ENCODE measurements around the gene LGR4.
"Not testable (repeated sequence)": the region's sequence is repeated elsewhere in the genome, so short reads cannot be mapped to it uniquely, and the experiment has no call there.

Gene LGR4, protein sequence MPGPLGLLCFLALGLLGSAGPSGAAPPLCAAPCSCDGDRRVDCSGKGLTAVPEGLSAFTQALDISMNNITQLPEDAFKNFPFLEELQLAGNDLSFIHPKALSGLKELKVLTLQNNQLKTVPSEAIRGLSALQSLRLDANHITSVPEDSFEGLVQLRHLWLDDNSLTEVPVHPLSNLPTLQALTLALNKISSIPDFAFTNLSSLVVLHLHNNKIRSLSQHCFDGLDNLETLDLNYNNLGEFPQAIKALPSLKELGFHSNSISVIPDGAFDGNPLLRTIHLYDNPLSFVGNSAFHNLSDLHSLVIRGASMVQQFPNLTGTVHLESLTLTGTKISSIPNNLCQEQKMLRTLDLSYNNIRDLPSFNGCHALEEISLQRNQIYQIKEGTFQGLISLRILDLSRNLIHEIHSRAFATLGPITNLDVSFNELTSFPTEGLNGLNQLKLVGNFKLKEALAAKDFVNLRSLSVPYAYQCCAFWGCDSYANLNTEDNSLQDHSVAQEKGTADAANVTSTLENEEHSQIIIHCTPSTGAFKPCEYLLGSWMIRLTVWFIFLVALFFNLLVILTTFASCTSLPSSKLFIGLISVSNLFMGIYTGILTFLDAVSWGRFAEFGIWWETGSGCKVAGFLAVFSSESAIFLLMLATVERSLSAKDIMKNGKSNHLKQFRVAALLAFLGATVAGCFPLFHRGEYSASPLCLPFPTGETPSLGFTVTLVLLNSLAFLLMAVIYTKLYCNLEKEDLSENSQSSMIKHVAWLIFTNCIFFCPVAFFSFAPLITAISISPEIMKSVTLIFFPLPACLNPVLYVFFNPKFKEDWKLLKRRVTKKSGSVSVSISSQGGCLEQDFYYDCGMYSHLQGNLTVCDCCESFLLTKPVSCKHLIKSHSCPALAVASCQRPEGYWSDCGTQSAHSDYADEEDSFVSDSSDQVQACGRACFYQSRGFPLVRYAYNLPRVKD

DNA sequence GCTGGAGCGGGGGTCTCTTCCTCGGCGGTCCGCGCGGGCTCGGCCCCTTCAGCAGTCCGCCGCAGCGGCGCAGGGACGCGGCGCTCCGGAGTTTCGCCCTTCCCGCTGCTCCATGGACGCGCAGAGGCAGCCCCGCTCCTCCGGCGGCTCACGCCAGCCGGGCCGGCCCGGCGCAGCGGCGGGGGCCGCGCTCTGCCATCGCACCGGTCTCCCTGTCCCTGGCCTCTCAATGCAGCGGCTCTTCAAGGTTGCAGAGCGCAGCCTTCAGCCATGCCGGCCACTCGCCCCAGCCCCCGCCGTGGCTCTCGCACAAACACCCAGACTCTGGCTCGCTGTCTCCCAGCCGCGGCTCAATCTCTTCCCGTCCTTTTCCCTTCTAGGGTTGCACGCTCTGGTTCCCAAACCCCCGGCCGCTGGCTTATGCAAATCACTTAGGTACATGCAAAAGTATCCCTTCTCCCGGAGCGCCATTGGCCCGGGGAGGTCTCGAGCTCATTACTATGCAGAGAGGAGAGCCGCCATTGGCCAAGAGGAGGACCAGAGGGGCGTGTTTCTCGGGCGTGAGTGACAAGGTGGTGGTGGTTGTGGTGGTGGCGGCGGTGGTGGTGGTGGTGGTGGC, at the start of gene LGR4:
Gene LGR4 (minus strand): TSS at position 393 of the 619 bp plus-strand sequence. CDS start 488 bp downstream, outside the sequence.
- peak; percentile 92 for DNase-seq (ENCODE audit: low spot score)

DNA sequence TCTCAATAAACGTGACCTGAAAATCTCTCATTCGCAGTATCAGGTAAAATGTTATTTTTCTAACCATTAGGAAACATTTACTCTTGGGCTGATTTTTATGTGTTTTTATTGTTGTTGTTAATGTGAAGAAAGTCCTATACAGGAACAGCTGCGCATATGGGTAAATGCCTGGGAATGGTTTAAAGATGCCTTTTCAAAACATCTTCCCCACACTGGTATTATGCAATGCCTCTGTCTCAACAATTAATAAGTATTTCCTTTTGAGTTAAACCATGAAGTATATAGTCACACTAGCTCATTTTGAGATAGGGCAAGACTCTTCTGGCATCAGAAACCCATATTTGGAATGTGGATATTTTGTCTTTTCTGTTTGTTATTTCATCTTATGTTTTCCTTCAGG, 47.6 kb upstream of the LGR4 start:
- DNase-seq (ENCODE audit: low spot score), result no peak

DNA sequence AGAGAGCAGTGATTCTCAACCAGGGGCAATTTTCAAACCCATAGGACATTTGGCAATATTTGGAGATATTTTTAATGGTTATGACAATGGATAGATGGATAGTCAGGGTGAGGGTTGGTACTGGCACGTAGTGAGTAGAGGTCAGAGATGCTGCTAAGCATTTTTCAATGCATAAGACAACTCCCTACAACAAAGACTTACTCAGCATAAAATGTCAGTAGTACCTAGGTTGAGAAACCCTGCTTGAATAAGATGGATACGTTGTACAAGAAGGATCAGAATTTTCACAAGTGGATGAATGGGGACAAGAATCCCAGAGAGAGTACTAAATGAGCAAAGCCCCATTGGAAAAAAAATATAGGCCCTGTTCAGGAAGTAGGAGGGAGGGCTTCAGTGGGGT, 45.9 kb upstream of the LGR4 start:
- no peak for DNase-seq (ENCODE audit: low spot score)

DNA sequence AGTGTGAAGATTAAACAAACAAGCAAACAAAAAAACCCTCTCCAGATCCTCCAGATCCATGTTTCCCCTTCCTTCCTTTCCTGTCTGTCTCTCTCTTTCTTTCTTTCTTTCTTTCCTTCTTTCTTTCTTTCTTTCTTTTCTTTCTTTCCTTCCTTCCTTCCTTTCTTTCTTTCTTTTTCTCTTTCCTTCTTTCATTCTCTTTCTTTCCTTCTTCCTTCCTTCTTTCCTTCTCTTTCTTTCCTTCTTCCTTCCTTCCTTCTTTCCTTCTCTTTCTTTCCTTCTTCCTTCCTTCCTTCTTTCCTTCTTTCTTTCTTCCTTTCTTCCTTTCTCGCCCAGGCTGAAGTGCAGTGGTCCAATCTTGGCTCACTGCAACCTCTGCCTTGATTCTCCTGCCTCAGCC, 44.9 kb upstream of the LGR4 start:
- not testable (repeated sequence) for DNase-seq (ENCODE audit: low spot score)

DNA sequence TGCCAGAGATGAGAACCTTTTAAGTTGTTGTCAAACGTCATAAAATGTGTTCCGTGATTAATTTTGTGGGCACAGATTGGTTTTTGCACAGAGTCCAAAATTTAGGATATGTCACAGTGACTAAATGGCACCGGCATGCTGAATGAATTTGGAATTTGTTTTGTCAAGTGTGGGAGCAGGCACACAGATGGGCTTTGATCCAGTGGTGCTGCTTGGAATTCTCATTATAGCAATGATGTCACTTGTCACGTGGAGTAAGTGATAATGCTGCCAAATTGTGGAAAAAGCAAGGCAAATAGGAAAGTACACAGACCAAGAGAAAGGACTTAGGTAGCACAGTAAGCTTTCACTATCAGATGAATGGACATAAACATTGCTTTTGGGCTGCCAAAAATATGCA, 42.0 kb upstream of the LGR4 start:
- DNase-seq (ENCODE audit: low spot score), result peak; percentile 11

DNA sequence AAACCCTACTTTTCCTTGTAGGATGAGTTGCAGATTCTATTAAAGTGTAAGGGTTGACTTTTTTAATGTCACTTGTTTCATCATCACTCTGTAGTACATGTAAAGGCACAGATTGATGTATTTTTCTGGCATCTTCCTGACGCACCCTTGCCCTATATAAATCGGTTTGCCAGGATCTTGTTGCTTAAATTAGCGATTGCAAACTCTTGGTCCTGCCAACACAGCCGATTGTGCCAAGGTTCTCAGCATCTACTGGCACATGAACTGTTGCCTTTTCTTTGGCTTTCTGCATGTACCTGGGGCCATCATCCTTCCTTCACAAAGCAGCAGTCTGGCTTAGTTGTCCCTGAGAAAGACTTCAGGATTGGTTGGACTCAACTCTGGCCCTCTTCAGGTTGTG, 41.5 kb upstream of the LGR4 start:
- no peak for DNase-seq (ENCODE audit: low spot score)

DNA sequence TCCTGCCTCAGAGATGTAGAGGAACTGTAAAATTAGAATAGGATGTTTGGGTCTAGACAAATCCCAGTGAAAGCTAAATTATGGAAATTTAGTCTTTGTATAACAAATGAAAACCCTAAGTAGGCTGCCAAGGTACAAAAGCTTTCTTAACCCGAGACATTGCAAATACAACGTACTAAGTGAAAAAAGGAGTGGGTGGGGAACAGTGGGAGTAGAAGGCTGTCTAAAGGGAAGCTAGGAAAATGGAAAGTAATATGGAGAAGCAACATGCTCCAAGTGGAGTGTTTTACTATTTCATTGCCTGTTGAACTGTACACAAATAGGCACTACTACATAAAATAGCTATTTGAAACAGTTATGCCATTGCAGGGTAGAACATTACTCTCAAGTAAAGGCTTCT, 40.8 kb upstream of the LGR4 start:
- DNase-seq (ENCODE audit: low spot score), result no peak

DNA sequence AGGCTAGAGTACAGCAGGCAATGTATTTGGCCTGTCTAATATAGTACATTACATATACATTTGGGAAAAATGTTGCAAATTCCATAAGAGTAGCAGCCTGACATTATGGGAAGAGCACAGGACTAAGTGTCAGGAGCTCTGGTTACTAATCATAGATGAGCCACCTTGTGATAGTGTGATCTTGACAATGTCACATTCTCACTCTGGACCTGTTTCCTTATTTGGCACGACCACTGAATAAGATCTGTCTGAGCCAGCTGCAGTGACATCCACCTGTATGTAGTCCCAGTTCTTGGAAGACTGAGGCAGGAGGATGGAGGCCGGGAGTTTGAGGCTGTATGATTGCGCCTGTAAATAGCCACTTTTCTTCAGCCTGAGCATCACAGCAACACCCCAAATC, 39.6 kb upstream of the LGR4 start:
- no peak for DNase-seq (ENCODE audit: low spot score)

DNA sequence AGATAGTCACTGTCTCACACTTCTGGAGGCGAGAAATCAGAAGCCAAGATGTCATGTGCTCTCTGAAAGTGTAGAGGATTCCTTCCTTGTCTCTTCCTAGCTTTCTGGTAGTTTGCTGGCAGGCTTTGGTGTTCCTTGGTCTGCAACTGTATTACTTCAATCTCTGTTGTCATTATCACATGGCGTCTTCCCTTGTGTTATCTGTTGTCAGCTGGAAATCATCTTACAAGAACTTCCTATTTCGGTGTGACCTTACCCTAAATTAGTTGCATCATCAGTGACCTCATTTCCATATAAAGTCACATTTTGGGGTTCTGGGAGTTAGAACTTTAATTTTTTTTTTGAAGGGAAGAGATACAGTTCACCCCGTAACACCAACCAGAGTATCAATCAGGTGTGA, 37.3 kb upstream of the LGR4 start:
- DNase-seq (ENCODE audit: low spot score), result no peak

DNA sequence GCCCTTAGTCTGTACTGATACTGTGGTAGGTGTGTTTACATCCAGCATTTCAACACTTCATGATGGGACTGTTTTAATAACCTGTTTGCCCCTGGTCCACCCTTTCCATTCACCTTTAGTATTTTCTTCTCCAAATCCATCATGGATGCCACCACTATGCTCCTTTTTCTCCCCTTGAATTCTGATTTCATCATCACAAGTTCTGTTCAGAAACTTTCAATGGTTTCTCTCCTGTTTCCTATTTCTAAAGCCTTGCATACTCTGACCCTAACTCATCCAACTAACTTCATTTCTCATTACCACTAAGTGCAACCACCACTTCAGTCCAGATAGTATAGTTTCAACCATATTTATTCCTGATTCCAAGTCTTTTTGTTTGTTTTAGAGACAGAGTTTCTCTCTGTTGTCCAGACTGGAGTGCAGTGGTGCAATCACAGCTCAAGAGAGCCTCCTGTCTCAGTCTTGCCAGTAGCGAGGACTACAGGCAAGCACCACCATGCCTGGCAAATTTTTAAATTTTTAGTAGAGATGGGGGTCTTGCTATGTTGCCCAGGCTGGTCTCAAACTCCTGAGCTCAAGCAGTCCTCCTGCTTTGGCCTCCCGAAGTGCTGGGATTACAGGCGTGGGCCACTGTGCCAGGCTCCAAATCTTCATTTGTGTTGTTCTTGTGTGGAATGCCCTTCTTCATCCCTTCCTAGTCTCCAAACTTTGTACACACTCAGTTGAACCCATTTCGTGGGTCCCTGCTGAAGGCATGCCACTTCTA, 35.1 kb upstream of the LGR4 start:
- no peak for DNase-seq (ENCODE audit: low spot score)

DNA sequence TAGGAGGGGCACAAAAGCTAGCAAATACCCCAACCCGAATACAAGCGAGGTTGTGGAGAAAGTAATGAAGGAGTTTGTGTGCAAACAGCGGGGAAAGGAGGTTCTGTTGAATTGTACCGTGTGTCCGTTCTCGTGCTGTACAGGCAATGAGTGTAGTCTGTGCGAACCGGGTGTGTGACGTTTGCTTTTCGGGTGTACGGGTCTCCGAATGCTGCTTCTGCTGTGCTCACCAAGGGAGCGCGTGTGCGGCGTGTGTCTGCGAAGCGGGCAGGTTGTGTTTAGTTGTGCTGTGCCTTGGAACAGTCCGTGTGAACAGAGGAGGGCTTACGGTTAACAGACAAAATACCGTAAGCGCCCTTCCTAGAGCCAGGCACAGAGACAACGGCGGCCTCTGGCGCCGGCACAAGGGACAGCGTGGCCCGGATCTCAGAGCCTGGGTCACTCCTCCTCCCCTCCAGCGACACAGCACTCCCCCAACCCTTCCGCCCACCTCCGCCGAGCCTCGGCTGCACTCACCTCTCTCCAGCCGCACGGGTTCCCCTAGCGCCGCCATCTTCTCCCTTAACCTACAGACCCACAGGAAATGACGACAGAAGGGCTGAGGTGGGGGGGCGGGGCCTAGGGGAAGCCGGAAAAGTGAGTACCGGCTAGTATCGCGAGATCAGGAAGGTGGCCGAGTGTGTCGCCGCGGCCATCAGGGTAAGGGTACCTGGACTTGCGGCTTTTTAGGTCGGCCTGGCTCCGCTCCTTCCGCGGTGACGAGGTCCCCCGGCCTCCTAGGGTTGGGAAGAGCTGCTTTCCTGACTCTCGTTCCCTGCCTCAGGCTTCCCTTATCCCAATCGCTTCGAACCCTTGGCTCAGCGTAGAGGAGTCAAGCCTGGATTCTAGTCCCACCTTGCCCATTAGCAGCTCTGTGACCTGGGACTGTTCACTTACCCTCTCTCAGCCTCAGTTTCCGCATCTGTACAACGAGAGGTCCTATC, 33.9 kb upstream of the LGR4 start, which contains the start of gene LIN7C:
Gene LIN7C (minus strand): TSS at position 570 of the 983 bp plus-strand sequence. CDS start 17 bp downstream, at position 553.
- DNase-seq (ENCODE audit: low spot score), result peak; percentile 94

DNA sequence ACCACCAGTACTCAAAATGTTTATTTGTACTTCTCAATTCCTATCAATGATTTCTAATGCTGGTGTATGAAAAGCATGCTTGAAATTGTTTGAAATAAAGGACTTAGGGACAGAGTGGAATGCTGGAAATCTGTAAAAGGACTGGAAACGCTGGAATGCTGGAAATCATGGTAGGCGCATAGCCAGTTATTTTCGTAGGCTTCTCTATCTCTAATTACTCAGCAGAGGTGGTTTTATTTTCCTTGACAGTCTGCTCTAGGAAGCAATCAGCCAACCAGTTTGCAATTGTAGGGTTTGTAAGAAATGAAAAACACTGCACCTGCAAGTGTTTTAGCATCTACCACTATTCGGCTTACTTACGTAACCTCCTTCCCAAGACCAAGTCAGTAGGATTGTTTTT, 33.2 kb upstream of the LGR4 start:
- no peak for DNase-seq (ENCODE audit: low spot score)

DNA sequence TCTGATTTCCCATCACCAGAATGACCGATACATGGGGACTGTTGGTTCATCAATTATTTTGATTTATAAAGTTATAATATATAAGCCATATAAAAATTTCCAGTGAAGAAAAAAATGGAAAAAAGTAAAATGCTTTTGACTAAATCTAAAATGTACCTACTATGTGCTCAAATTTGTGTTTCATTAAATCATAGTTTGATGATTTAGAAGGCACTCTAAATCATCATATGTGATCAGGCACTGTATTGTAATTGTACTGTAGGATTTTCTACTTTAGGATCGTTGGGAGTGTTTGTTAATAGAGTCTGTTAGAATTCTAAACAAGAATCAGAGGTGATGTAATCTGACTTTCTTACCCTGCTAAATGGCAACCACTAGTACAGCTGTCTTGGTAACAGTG, 31.6 kb upstream of the LGR4 start:
- DNase-seq (ENCODE audit: low spot score), result no peak

DNA sequence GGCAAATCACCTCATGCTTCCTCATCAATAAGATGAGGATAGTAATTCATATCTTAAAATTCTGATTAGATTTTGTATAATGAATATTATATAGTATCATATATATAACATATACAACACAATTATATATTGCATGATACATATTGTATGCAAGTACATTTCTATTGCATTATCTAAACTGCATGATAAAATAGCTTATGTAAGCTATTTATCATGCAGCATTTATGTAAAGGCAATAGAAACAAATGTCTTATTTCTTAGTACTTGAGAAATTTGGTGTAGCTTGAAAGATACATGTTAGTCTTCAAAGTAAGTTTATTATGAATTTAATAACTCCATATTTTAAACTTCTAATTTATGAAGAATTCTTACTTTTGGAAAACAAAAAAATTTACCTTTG, 28.5 kb upstream of the LGR4 start:
- no peak for DNase-seq (ENCODE audit: low spot score)

DNA sequence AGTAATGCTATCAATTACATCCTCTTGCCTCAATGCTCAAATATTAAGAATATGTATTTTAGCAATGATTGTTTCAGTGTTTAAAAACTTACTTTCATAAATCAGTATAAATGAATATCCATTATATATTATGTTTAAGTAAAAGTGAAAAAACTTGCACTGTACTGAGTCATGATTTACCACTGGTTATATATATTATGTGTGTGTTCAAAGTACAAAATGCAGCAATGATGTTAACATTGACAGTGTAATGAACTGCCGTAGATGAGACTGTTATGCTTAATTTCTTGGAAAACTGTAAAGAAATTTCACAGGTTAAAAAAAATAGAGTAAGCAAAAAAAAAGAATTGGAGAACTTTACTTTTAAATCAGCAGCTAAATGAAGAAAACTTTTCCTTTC, 25.3 kb upstream of the LGR4 start:
- no peak for DNase-seq (ENCODE audit: low spot score)

DNA sequence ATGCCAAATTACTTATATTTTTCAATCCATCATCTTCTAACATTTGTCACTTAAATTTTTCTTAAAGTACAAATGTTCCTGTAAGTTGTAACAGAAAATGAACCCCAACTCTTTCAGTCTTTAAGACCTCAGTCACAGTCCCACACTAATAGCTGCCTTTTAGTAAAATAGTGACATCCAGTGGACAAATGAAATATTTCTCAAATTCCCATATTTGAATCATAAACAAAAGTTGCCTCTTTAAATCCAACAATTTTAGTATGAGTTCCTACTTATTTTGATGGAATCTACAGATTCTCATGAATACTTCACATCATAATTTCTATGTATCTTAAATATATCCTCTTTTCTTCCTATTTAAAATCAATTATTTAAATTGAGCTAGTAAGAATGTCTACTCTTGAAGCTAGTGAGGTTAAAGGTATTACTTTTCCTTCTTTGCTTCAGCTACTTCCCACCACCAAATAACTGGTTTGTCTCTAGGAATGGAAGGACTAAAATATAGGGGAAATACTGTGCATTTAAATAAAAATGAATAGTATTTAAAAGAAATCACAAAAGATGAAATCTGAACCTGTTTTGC, 24.8 kb upstream of the LGR4 start:
- peak; percentile 27 for DNase-seq (ENCODE audit: low spot score)

DNA sequence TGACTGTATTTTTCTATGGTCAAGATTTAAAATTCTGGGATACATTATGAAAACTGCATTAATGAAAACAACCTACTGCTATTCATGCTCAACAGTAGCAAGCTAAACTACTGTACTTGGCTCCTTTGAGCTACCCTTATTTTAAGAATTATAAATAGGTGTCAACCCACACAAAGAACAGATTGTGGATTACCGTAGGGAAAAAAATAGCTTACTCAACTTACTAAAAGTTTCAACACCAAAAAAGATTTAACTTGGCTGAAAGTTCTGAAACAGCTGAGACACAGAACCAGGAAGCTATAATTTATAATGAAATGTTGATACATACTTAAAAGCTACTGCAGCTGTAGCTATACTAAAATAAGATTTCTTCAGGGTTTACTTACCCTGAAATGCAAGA, 23.9 kb upstream of the LGR4 start:
- DNase-seq (ENCODE audit: low spot score), result no peak

DNA sequence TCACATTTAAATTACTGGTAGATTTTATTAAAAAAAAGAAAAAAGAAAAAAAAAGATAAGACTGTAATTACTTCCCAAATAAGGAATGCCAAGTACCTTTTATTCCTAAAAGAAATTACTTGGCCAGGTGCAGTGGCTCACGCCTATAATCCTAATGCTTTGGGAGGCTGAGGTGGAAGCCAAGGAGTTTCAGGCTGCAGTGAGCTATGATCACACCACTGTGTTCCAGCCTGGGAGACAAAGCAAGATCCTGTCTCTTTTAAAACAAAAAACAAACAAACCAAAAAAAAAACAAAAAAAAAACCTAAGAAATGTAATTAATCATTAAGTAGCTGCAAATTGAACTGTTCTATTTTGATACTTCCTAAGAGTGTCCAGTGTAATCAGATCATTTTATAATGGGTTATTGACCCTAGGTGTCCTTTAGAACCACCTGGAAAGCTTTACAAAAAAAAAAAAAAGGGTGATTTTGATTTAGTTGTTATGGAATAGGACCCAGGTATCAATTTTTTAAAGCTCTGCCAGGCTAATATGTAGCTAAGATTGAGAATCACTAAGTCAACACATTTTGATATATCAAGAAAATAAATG, 23.2 kb upstream of the LGR4 start:
- no peak for DNase-seq (ENCODE audit: low spot score)

DNA sequence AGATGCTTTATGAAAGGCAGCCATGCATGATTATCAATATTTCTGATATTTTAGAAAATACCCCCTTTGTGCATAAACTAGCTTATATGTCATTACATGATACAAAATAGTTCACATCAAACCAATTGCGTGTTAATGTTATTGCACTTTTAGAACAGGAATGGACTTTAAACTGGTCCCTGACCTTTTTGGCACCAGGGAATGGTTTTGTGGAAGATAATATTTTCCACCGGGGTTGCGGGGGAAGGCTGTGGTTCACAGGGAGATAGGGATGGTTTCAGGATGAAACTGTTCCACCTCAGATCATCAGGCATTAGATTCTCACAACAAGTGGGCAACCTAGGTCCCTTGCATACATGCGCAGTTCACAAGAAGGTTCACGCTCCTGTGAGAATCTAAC, 16.5 kb upstream of the LGR4 start:
- DNase-seq (ENCODE audit: low spot score), result no peak

DNA sequence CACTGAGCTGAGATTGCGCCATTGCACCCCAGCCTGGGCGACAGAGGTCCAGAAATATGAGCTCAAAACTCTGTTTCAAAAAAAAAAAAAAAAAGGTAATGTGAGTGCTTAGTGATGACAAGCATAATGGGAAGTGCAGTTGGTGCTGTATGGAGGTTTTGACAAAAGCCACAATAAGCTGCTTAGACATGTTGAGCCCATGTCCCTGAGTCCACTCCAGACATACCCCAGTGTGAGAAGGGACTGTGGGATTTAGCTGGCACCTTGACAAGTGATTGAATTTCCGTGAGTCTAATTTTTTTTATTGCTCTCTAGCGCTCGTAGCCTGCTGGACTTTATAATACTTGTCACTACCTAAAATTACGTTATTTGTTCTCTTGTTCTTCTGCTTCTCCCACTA, 15.1 kb upstream of the LGR4 start:
- DNase-seq (ENCODE audit: low spot score), result no peak
